Naive thymus-derived CD4-positive, alpha-beta T cell (primary cell): ENCODE results near the gene AP4E1. TPM values are rescaled to one million over a fixed set of nuclear protein-coding genes. Genes with fewer than 3 reads are reported as not detected.

Experiments used
- ATAC-seq: fragments of 150-1000 bp; cut with Tn5 transposase; 2 replicates; pipeline ENCODE4 v1.10.0; 2021; ENCODE audit warnings: mild to moderate bottlenecking, moderate library complexity
- CTCF ChIA-PET: fragments of 350-600 bp; sonication (Branson Sonifier 250); formaldehyde crosslinking; loops from one replicate; lab custom pipeline; 2021; ENCODE audit warnings: antibody characterized with exemption; lab: Charles Lee
- POLR2A ChIA-PET: fragments of 350-600 bp; sonication (Branson Sonifier 250); formaldehyde crosslinking; loops from one replicate; lab custom pipeline; 2021; ENCODE audit warnings: antibody characterized with exemption, inconsistent platforms; lab: Charles Lee
- DNase-seq, 9 donors: peaks; one replicate each; pipeline versions ENCODE4 v3.0.0 to v3.0.0-alpha.2; 2020 to 2022; ENCODE audit warnings: mixed read lengths in 1 of 9
- H3K27ac ChIP-seq: one replicate; pipeline ENCODE4 v1.7.0; 2013; ENCODE audit warnings: mild to moderate bottlenecking, low read depth, low read length, moderate library complexity
- H3K27me3 ChIP-seq, 2 donors: one replicate each; pipeline ENCODE4 v1.7.0; 2013; ENCODE audit warnings: low read length in 2 of 2, mild to moderate bottlenecking in 2 of 2, moderate library complexity in 2 of 2; ENCODE audit not compliant: control insufficient read depth in 2 of 2, insufficient read depth in 2 of 2
- H3K36me3 ChIP-seq, 3 experiments: 1 replicate in 2 of 3; 2 replicates in 1 of 3; pipeline ENCODE4 v1.7.0; 2013; ENCODE audit warnings: low read length in 3 of 3, mild to moderate bottlenecking in 3 of 3, moderate library complexity in 1 of 3; ENCODE audit not compliant: insufficient read depth in 3 of 3, control insufficient read depth in 2 of 3
- H3K4me1 ChIP-seq, 2 donors: one replicate each; pipeline ENCODE4 v1.7.0; 2013; ENCODE audit warnings: low read length in 2 of 2, mild to moderate bottlenecking in 2 of 2, moderate library complexity in 1 of 2; ENCODE audit not compliant: control insufficient read depth in 2 of 2, insufficient read depth in 2 of 2
- H3K4me3 ChIP-seq: 2 replicates; pipeline ENCODE4 v1.7.0; 2013; ENCODE audit warnings: mild to moderate bottlenecking, low read length
- H3K9me3 ChIP-seq, 3 experiments: 1 replicate in 2 of 3; 2 replicates in 1 of 3; pipeline ENCODE4 v1.7.0; 2013; ENCODE audit warnings: low read length in 3 of 3; ENCODE audit not compliant: control insufficient read depth in 2 of 3
- H3K27ac Mint-ChIP-seq, 9 donors: one replicate each; pipeline ENCODE4 v1.8.0; 2020 to 2022; ENCODE audit warnings: mixed read lengths in 9 of 9, mild to moderate bottlenecking in 8 of 9, moderate library complexity in 5 of 9, inconsistent platforms in 2 of 9
- H3K27me3 Mint-ChIP-seq, 5 donors: one replicate each; pipeline ENCODE4 v1.8.0; 2021 to 2022; ENCODE audit warnings: mixed read lengths in 5 of 5, mild to moderate bottlenecking in 1 of 5
- H3K36me3 Mint-ChIP-seq, 5 donors: one replicate each; pipeline ENCODE4 v1.8.0; 2020 to 2022; ENCODE audit warnings: mixed read lengths in 5 of 5, mild to moderate bottlenecking in 3 of 5, inconsistent platforms in 1 of 5
- H3K4me1 Mint-ChIP-seq, 7 donors: one replicate each; pipeline ENCODE4 v1.8.0; 2020 to 2022; ENCODE audit warnings: mixed read lengths in 7 of 7, mild to moderate bottlenecking in 3 of 7, inconsistent platforms in 1 of 7
- H3K4me3 Mint-ChIP-seq, 10 donors: one replicate each; pipeline ENCODE4 v1.8.0; 2020 to 2022; ENCODE audit warnings: mild to moderate bottlenecking in 10 of 10, mixed read lengths in 10 of 10, moderate library complexity in 6 of 10, inconsistent platforms in 2 of 10
- H3K9me3 Mint-ChIP-seq, 11 donors: one replicate each; pipeline ENCODE4 v1.8.0; 2020 to 2022; ENCODE audit warnings: mixed read lengths in 11 of 11, mild to moderate bottlenecking in 4 of 11, inconsistent platforms in 1 of 11, moderate library complexity in 1 of 11
- intact Hi-C, 2 donors: fragments of 100-400 bp; cut with micrococcal nuclease; formaldehyde crosslinking; loops; one replicate each; pipeline ENCODE4 v1.15.1; 2023
- polyA plus RNA-seq, 2 donors: library from polyadenylated mRNA; unstranded; fragments of 300-500 nt; fragmentation: Illumina TruSeq; gene quantifications; one replicate each; pipeline ENCODE4 v1.2.3, GENCODE V29; 2021
- total RNA-seq, 6 experiments: library from RNA in 5 of 6; stranded (reverse) in 5 of 6; gene quantifications; 1 replicate in 5 of 6; 2 replicates in 1 of 6; pipeline ENCODE4 v1.2.3 and lab custom pipeline; 2021 to 2026

AP4E1 gene
- total and polyA plus RNA-seq, 7 experiments from 2014 or later, result 3.0 to 13.8 (median 12.4) TPM

GRCh38 chr15:50959717-50960116 lies 51.2 kb downstream of the AP4E1 start:
- ATAC-seq (no peak), DNase-seq (no peak)
- no peaks in the 10 kb centered on the region for H3K4me1 ChIP-seq
- Mint-ChIP-seq H3K27ac (no peak overlapping the region), H3K9me3 (peaks cover 9 to 88% (median 45%) of the 10 kb centered on the region in 11 donors), H3K36me3 (peaks cover 51 to 97% (median 91%) of the 10 kb centered on the region in 5 donors), H3K27me3 (no peaks in the 10 kb centered on the region), H3K4me3 (no peak overlapping the region), H3K4me1 (peaks cover 0 to 3% (median 0%) of the 10 kb centered on the region in 7 donors)
- H3K36me3 ChIP-seq, result peaks cover 11 to 56% (median 22%) of the 10 kb centered on the region in 3 experiments
- intact Hi-C loops, result no loop called here
- peaks cover 0 to 18% (median 6%) of the 10 kb centered on the region in 3 experiments for H3K9me3 ChIP-seq
- CTCF ChIA-PET, result no interaction called here
- H3K27ac ChIP-seq, result no peak overlapping the region
- H3K4me3 ChIP-seq, result no peak overlapping the region
- no peaks in the 10 kb centered on the region for H3K27me3 ChIP-seq
- POLR2A ChIA-PET, result no interaction called here

GRCh38 chr15:50964075-50964474 lies 55.6 kb downstream of the AP4E1 start:
- Histone ChIP-seq H3K4me1 (no peaks in the 10 kb centered on the region), H3K9me3 (peaks cover 0 to 25% (median 9%) of the 10 kb centered on the region in 3 experiments), H3K36me3 (peaks cover 5 to 33% (median 10%) of the 10 kb centered on the region in 3 experiments), H3K4me3 (no peak overlapping the region), H3K27me3 (no peaks in the 10 kb centered on the region), H3K27ac (no peak overlapping the region)
- Mint-ChIP-seq H3K36me3 (peaks cover 48 to 95% (median 85%) of the 10 kb centered on the region in 5 donors), H3K9me3 (peaks cover 9 to 96% (median 55%) of the 10 kb centered on the region in 11 donors), H3K4me1 (no peaks in the 10 kb centered on the region), H3K4me3 (no peak overlapping the region), H3K27me3 (no peaks in the 10 kb centered on the region), H3K27ac (no peak overlapping the region)
- ChIA-PET CTCF (no interaction called here), POLR2A (no interaction called here)
- DNase-seq (no peak), ATAC-seq (no peak)
- intact Hi-C loops, result no loop called here

- H3K4me3 Mint-ChIP-seq, result no peak overlapping the region
- DNase-seq (no peak), ATAC-seq (no peak)
- POLR2A ChIA-PET, result no interaction called here
- no peaks in the 10 kb centered on the region for H3K27me3 Mint-ChIP-seq
- peaks cover 0 to 3% (median under 1%) of the 10 kb centered on the region in 7 donors for H3K4me1 Mint-ChIP-seq
- Histone ChIP-seq H3K4me3 (no peak overlapping the region), H3K27ac (no peak overlapping the region), H3K36me3 (peaks cover 3 to 55% (median 6%) of the 10 kb centered on the region in 3 experiments), H3K9me3 (peaks cover 5 to 33% (median 10%) of the 10 kb centered on the region in 3 experiments), H3K27me3 (no peaks in the 10 kb centered on the region), H3K4me1 (no peaks in the 10 kb centered on the region)
- peaks cover 54 to 94% (median 87%) of the 10 kb centered on the region in 5 donors for H3K36me3 Mint-ChIP-seq
- peaks cover 9 to 91% (median 47%) of the 10 kb centered on the region in 11 donors for H3K9me3 Mint-ChIP-seq
- H3K27ac Mint-ChIP-seq, result no peak overlapping the region
- CTCF ChIA-PET, result no interaction called here
- intact Hi-C loops, result no loop called here
Measured at GRCh38 chr15:50968353-50968752, 59.9 kb downstream of the AP4E1 start.

- no peak overlapping the region for H3K27ac Mint-ChIP-seq
- ATAC-seq (no peak), DNase-seq (no peak)
- intact Hi-C loops, result no loop called here
- H3K36me3 ChIP-seq, result peaks cover 6 to 48% (median 7%) of the 10 kb centered on the region in 3 experiments
- H3K4me3 Mint-ChIP-seq, result no peak overlapping the region
- no peaks in the 10 kb centered on the region for H3K27me3 ChIP-seq
- H3K9me3 ChIP-seq, result peaks cover 4 to 15% (median 10%) of the 10 kb centered on the region in 3 experiments
- no peak overlapping the region for H3K27ac ChIP-seq
- H3K4me3 ChIP-seq, result no peak overlapping the region
- H3K27me3 Mint-ChIP-seq, result no peaks in the 10 kb centered on the region
- peaks cover 0 to 6% (median 3%) of the 10 kb centered on the region in 7 donors for H3K4me1 Mint-ChIP-seq
- peaks cover 13 to 75% (median 37%) of the 10 kb centered on the region in 11 donors for H3K9me3 Mint-ChIP-seq
- POLR2A ChIA-PET, result no interaction called here
- H3K4me1 ChIP-seq, result no peaks in the 10 kb centered on the region
- H3K36me3 Mint-ChIP-seq, result peaks cover 50 to 93% (median 85%) of the 10 kb centered on the region in 5 donors
- CTCF ChIA-PET, result no interaction called here
Measured at GRCh38 chr15:50970524-50970923, 62.0 kb downstream of the AP4E1 start.

GRCh38 chr15:50971115-50971514 lies 62.6 kb downstream of the AP4E1 start:
- H3K27me3 ChIP-seq, result no peaks in the 10 kb centered on the region
- no peak overlapping the region for H3K27ac Mint-ChIP-seq
- H3K36me3 ChIP-seq, result peaks cover 6 to 46% (median 7%) of the 10 kb centered on the region in 3 experiments
- ATAC-seq, result no peak
- intact Hi-C loops, result no loop called here
- H3K9me3 ChIP-seq, result peaks cover 4 to 15% (median 10%) of the 10 kb centered on the region in 3 experiments
- no peak for DNase-seq
- no peak overlapping the region for H3K4me3 ChIP-seq
- H3K36me3 Mint-ChIP-seq, result peaks cover 49 to 93% (median 84%) of the 10 kb centered on the region in 5 donors
- no peaks in the 10 kb centered on the region for H3K27me3 Mint-ChIP-seq
- H3K27ac ChIP-seq, result no peak overlapping the region
- no peaks in the 10 kb centered on the region for H3K4me1 ChIP-seq
- no peak overlapping the region for H3K4me3 Mint-ChIP-seq
- CTCF ChIA-PET, result no interaction called here
- peaks cover 0 to 10% (median 7%) of the 10 kb centered on the region in 7 donors for H3K4me1 Mint-ChIP-seq
- POLR2A ChIA-PET, result no interaction called here
- H3K9me3 Mint-ChIP-seq, result peaks cover 13 to 70% (median 36%) of the 10 kb centered on the region in 11 donors

- peaks cover 4 to 15% (median 10%) of the 10 kb centered on the region in 3 experiments for H3K9me3 ChIP-seq
- Mint-ChIP-seq H3K36me3 (peaks cover 49 to 95% (median 87%) of the 10 kb centered on the region in 5 donors), H3K4me1 (peaks cover 0 to 11% (median 8%) of the 10 kb centered on the region in 7 donors), H3K27me3 (no peaks in the 10 kb centered on the region), H3K27ac (no peak overlapping the region), H3K4me3 (no peak overlapping the region), H3K9me3 (peaks cover 13 to 67% (median 36%) of the 10 kb centered on the region in 11 donors)
- no peak for ATAC-seq
- no peaks in the 10 kb centered on the region for H3K27me3 ChIP-seq
- peaks cover 6 to 45% (median 7%) of the 10 kb centered on the region in 3 experiments for H3K36me3 ChIP-seq
- H3K27ac ChIP-seq, result no peak overlapping the region
- POLR2A ChIA-PET, result no interaction called here
- no peaks in the 10 kb centered on the region for H3K4me1 ChIP-seq
- H3K4me3 ChIP-seq, result no peak overlapping the region
- DNase-seq, result no peak
- intact Hi-C loops, result no loop called here
- CTCF ChIA-PET, result no interaction called here
Measured at GRCh38 chr15:50971542-50971941, 63.1 kb downstream of the AP4E1 start.

GRCh38 chr15:50973605-50974004 lies 65.1 kb downstream of the AP4E1 start:
- no peaks in the 10 kb centered on the region for H3K4me1 ChIP-seq
- peaks cover 13 to 49% (median 33%) of the 10 kb centered on the region in 11 donors for H3K9me3 Mint-ChIP-seq
- peaks cover 0 to 13% (median 8%) of the 10 kb centered on the region in 7 donors for H3K4me1 Mint-ChIP-seq
- H3K36me3 Mint-ChIP-seq, result peaks cover 46 to 82% (median 73%) of the 10 kb centered on the region in 5 donors
- peaks cover 0 to 15% (median 10%) of the 10 kb centered on the region in 3 experiments for H3K9me3 ChIP-seq
- POLR2A ChIA-PET, result no interaction called here
- no peaks in the 10 kb centered on the region for H3K27me3 Mint-ChIP-seq
- DNase-seq (no peak), ATAC-seq (no peak)
- no peaks in the 10 kb centered on the region for H3K27me3 ChIP-seq
- peaks cover 6 to 43% (median 7%) of the 10 kb centered on the region in 3 experiments for H3K36me3 ChIP-seq
- H3K4me3 ChIP-seq, result no peak overlapping the region
- no peak overlapping the region for H3K27ac ChIP-seq
- H3K27ac Mint-ChIP-seq, result no peak overlapping the region
- no peak overlapping the region for H3K4me3 Mint-ChIP-seq
- intact Hi-C loops, result no loop called here
- CTCF ChIA-PET, result no interaction called here
